GM23338 (cell line): ENCODE measurements around the gene WNT11. TPM values are rescaled to one million over a fixed set of nuclear protein-coding genes. Genes with fewer than 3 reads are reported as not detected.

Experiments
- ATAC-seq: fragments of 200-7000 bp; cut with Tn5 transposase; 3 replicates; pipeline ENCODE4 v1.9.1; 2020
- DNase-seq: peaks from one replicate; pipeline ENCODE4 v3.0.0-alpha.2; 2015; ENCODE audit warnings: low spot score
- H2AFZ ChIP-seq: fragments of 200-600 bp; sonication (generic); 2 replicates; pipeline ENCODE4 v1.8.0; 2016; ENCODE audit warnings: antibody characterized with exemption, mild to moderate bottlenecking, moderate library complexity
- H3F3A ChIP-seq: fragments of 200-600 bp; sonication (generic); replicated peaks from 2 replicates; pipeline ENCODE4 v1.8.0; 2017; ENCODE audit warnings: antibody characterized with exemption, mixed run types, low read depth
- H3K27ac ChIP-seq: fragments of 200-600 bp; sonication (generic); 2 replicates; pipeline ENCODE4 v1.6.1; 2016; ENCODE audit warnings: low read depth
- H3K27me3 ChIP-seq: fragments of 200-600 bp; sonication (generic); 2 replicates; pipeline ENCODE4 v1.8.0; 2016; ENCODE audit warnings: mild to moderate bottlenecking, mixed run types, moderate library complexity; ENCODE audit not compliant: insufficient read depth
- H3K36me3 ChIP-seq: fragments of 200-600 bp; sonication (generic); 2 replicates; pipeline ENCODE4 v1.8.0; 2016; ENCODE audit warnings: mild to moderate bottlenecking; ENCODE audit not compliant: insufficient read depth
- H3K4me1 ChIP-seq: fragments of 200-600 bp; sonication (generic); 2 replicates; pipeline ENCODE4 v1.8.0; 2016; ENCODE audit warnings: mild to moderate bottlenecking, moderate library complexity; ENCODE audit not compliant: insufficient read depth
- H3K4me2 ChIP-seq: fragments of 200-600 bp; sonication (generic); 2 replicates; pipeline ENCODE4 v1.7.1; 2017; ENCODE audit warnings: mixed run types
- H3K4me3 ChIP-seq: fragments of 200-600 bp; sonication (generic); 2 replicates; pipeline ENCODE4 v1.6.1; 2016; ENCODE audit warnings: mixed run types
- H3K79me2 ChIP-seq: fragments of 200-600 bp; sonication (generic); replicated peaks from 2 replicates; pipeline ENCODE4 v1.8.0; 2017; ENCODE audit warnings: mild to moderate bottlenecking; ENCODE audit not compliant: insufficient read depth
- H3K9me2 ChIP-seq: fragments of 200-600 bp; sonication (generic); 2 replicates; pipeline ENCODE4 v1.8.0; 2017; ENCODE audit not compliant: insufficient read depth
- H4K20me1 ChIP-seq: fragments of 200-600 bp; sonication (generic); replicated peaks from 2 replicates; pipeline ENCODE4 v1.8.0; 2017; ENCODE audit warnings: mild to moderate bottlenecking; ENCODE audit not compliant: insufficient read depth
- H3K27ac Mint-ChIP-seq: 2 replicates; pipeline ENCODE4 v1.8.0; 2020; ENCODE audit warnings: inconsistent platforms, mild to moderate bottlenecking, moderate library complexity, mixed read lengths
- H3K27me3 Mint-ChIP-seq: 3 replicates; pipeline ENCODE4 v1.8.0; 2022; ENCODE audit warnings: low read depth, mild to moderate bottlenecking, moderate library complexity, mixed read lengths, inconsistent platforms; ENCODE audit not compliant: insufficient read depth, poor library complexity
- H3K36me3 Mint-ChIP-seq: 3 replicates; pipeline ENCODE4 v1.8.0; 2021; ENCODE audit warnings: low read depth, mild to moderate bottlenecking, inconsistent platforms, moderate library complexity, mixed read lengths
- H3K4me1 Mint-ChIP-seq: 3 replicates; pipeline ENCODE4 v1.8.0; 2020; ENCODE audit warnings: mild to moderate bottlenecking, inconsistent platforms, mixed read lengths
- H3K4me3 Mint-ChIP-seq: 3 replicates; pipeline ENCODE4 v1.8.0; 2021; ENCODE audit warnings: moderate library complexity, mild to moderate bottlenecking, inconsistent platforms, mixed read lengths
- H3K9me3 Mint-ChIP-seq: 3 replicates; pipeline ENCODE4 v1.8.0; 2020; ENCODE audit warnings: moderate library complexity, mild to moderate bottlenecking, inconsistent platforms, mixed read lengths
- EZH2 ChIP-seq: fragments of 200-600 bp; sonication (generic); IDR thresholded peaks from one replicate; pipeline ENCODE4 v1.8.0; 2017; ENCODE audit warnings: antibody characterized with exemption, mild to moderate bottlenecking, low read depth; ENCODE audit not compliant: unreplicated experiment
- ZNF114 ChIP-seq: fragments of 250-450 bp; sonication (Bioruptor Pico); IDR thresholded peaks from 2 replicates; pipeline ENCODE4 v1.5.0; 2020; ENCODE audit warnings: mild to moderate bottlenecking, moderate library complexity
- ZNF331 ChIP-seq: fragments of 250-450 bp; sonication (Bioruptor Pico); IDR thresholded peaks from 2 replicates; pipeline ENCODE4 v1.5.0; 2020; ENCODE audit warnings: low read depth, mild to moderate bottlenecking, moderate library complexity
- polyA plus RNA-seq: library from polyadenylated mRNA; unstranded; fragments of >200 nt; fragmentation: Nextera tagmentation; extraction: Ambion mirVana; gene quantifications from 2 replicates; pipeline ENCODE4 v1.2.1, GENCODE V29; 2016
- total RNA-seq: library from RNA; depleted of rRNA; stranded (reverse); fragments of >200 nt; shearing (Covaris generic); gene quantifications from 2 replicates; pipeline ENCODE4 v1.2.3, GENCODE V29; 2014
- TF ChIP-seq, protein P1 (sequence below): fragments of 250-450 bp; sonication (Bioruptor Pico); IDR thresholded peaks from 2 replicates; pipeline ENCODE4 v1.5.0; 2020; ENCODE audit warnings: mild to moderate bottlenecking, moderate library complexity

The WNT11 gene
- total and polyA plus RNA-seq, 2 experiments from 2014 or later: 0.44 to 0.56 TPM

DNA sequence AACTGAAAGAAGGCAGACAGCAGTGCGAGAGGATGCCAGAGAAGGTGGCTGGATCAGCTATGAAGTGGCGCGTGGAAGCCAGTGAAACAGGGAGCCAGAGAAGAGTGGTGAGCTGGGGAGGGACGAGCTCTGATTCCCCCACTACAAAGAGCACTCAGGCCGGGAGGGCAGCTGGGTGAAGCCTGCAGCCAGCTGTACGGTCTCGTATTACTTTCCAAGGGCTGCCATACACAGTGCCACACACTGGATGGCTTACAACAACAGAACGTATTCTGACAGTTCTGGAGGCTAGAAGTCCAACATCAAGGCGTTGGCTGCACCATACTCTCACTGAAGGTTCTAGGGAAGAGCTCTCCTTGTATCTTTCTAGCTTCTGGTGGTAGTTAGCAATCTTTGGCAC lies 47.1 kb upstream of the WNT11 start (continued):
- TF ChIP-seq, protein P1, sequence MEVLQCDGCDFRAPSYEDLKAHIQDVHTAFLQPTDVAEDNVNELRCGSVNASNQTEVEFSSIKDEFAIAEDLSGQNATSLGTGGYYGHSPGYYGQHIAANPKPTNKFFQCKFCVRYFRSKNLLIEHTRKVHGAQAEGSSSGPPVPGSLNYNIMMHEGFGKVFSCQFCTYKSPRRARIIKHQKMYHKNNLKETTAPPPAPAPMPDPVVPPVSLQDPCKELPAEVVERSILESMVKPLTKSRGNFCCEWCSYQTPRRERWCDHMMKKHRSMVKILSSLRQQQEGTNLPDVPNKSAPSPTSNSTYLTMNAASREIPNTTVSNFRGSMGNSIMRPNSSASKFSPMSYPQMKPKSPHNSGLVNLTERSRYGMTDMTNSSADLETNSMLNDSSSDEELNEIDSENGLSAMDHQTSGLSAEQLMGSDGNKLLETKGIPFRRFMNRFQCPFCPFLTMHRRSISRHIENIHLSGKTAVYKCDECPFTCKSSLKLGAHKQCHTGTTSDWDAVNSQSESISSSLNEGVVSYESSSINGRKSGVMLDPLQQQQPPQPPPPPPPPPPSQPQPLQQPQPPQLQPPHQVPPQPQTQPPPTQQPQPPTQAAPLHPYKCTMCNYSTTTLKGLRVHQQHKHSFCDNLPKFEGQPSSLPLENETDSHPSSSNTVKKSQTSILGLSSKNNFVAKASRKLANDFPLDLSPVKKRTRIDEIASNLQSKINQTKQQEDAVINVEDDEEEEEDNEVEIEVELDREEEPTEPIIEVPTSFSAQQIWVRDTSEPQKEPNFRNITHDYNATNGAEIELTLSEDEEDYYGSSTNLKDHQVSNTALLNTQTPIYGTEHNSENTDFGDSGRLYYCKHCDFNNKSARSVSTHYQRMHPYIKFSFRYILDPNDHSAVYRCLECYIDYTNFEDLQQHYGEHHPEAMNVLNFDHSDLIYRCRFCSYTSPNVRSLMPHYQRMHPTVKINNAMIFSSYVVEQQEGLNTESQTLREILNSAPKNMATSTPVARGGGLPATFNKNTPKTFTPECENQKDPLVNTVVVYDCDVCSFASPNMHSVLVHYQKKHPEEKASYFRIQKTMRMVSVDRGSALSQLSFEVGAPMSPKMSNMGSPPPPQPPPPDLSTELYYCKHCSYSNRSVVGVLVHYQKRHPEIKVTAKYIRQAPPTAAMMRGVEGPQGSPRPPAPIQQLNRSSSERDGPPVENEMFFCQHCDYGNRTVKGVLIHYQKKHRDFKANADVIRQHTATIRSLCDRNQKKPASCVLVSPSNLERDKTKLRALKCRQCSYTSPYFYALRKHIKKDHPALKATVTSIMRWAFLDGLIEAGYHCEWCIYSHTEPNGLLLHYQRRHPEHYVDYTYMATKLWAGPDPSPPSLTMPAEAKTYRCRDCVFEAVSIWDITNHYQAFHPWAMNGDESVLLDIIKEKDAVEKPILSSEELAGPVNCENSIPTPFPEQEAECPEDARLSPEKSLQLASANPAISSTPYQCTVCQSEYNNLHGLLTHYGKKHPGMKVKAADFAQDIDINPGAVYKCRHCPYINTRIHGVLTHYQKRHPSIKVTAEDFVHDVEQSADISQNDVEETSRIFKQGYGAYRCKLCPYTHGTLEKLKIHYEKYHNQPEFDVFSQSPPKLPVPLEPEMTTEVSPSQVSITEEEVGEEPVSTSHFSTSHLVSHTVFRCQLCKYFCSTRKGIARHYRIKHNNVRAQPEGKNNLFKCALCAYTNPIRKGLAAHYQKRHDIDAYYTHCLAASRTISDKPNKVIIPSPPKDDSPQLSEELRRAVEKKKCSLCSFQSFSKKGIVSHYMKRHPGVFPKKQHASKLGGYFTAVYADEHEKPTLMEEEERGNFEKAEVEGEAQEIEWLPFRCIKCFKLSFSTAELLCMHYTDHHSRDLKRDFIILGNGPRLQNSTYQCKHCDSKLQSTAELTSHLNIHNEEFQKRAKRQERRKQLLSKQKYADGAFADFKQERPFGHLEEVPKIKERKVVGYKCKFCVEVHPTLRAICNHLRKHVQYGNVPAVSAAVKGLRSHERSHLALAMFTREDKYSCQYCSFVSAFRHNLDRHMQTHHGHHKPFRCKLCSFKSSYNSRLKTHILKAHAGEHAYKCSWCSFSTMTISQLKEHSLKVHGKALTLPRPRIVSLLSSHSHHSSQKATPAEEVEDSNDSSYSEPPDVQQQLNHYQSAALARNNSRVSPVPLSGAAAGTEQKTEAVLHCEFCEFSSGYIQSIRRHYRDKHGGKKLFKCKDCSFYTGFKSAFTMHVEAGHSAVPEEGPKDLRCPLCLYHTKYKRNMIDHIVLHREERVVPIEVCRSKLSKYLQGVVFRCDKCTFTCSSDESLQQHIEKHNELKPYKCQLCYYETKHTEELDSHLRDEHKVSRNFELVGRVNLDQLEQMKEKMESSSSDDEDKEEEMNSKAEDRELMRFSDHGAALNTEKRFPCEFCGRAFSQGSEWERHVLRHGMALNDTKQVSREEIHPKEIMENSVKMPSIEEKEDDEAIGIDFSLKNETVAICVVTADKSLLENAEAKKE: no peak
- TF ChIP-seq ZNF331: no peak
- TF ChIP-seq ZNF114 (CRISPR knock-in tag): no peak
- TF ChIP-seq EZH2: no peak

- no peaks in the 10 kb centered on the region for H4K20me1 ChIP-seq
- ATAC-seq (no peak), DNase-seq (no peak)
- H3K36me3 Mint-ChIP-seq: peaks cover 3% of the 10 kb centered on the region; the same call in 1 of the 3 replicates
- TF ChIP-seq, protein P1: no peak
- no peak overlapping the region for H3K4me2 ChIP-seq
- H3K79me2 ChIP-seq: no peaks in the 10 kb centered on the region
- H3K4me3 Mint-ChIP-seq: no peak overlapping the region
- H3K9me2 ChIP-seq: no peaks in the 10 kb centered on the region
- peaks cover 27% of the 10 kb centered on the region for H3K9me3 Mint-ChIP-seq
- no peaks in the 10 kb centered on the region for H3K27me3 ChIP-seq
- H2AFZ ChIP-seq: no peak overlapping the region
- H3K27ac ChIP-seq: no peak overlapping the region
- H3K4me1 ChIP-seq: no peaks in the 10 kb centered on the region
- H3K4me1 Mint-ChIP-seq: peaks cover 7% of the 10 kb centered on the region; the same call in 2 of the 3 replicates
- H3K27ac Mint-ChIP-seq: no peak overlapping the region
- H3K27me3 Mint-ChIP-seq: peaks cover 7% of the 10 kb centered on the region
- H3F3A ChIP-seq: no peaks in the 10 kb centered on the region
- H3K36me3 ChIP-seq: no peaks in the 10 kb centered on the region
- no peak overlapping the region for H3K4me3 ChIP-seq
Measured at GRCh38 chr11:76252631-76253070, 46.3 kb upstream of the WNT11 start.
